Liver (tissue), 3 donors: ENCODE results near the gene SEPTIN2.

ENCODE experiments used
- ATF3 ChIP-seq: IDR thresholded peaks from 2 replicates; pipeline ENCODE4 v1.6.1; 2016; ENCODE audit warnings: antibody characterized with exemption
- CTCF ChIP-seq: fragments of 150-350 bp; IDR thresholded peaks from 2 replicates; pipeline ENCODE4 v1.5.1; 2017; ENCODE audit warnings: improper control_type of control experiment, low read depth, low read length; ENCODE audit not compliant: missing input control
- JUND ChIP-seq, 2 donors: IDR thresholded peaks; 2 replicates each; pipeline ENCODE4 v1.6.1; 2016; ENCODE audit warnings: antibody characterized with exemption in 2 of 2
- REST ChIP-seq: IDR thresholded peaks from 2 replicates; pipeline ENCODE4 v1.6.1; 2016; ENCODE audit warnings: antibody characterized with exemption, mild to moderate bottlenecking
- YY1 ChIP-seq: IDR thresholded peaks from 2 replicates; pipeline ENCODE4 v1.6.1; 2016; ENCODE audit warnings: antibody characterized with exemption, mild to moderate bottlenecking
- donor health status: healthy.
- donor health status: healthy.

- no peak for TF ChIP-seq CTCF
- no peak for TF ChIP-seq YY1
- no peak for TF ChIP-seq ATF3
- no peak for TF ChIP-seq REST
- TF ChIP-seq JUND (IDR thresholded peaks at IDR 0.05): no peak
These were observed 2.1 kb upstream of the SEPTIN2 start for GRCh38 chr2:241313543-241314095.
